ENCODE measurements around the gene GDI2. TPM values are rescaled to one million over a fixed set of nuclear protein-coding genes. Genes with fewer than 3 reads are reported as not detected.

GDI2 gene
- total and polyA plus RNA-seq, 11 donors = 20.0 to 167 (median 117) TPM

- Histone ChIP-seq H3K27me3 (no peaks in the 10 kb centered on the region), H3K4me3 (no peak overlapping the region), H3K4me1 (peaks cover 0 to 14% (median 6%) of the 10 kb centered on the region in 12 donors), H3K27ac (no peak overlapping the region), H3K9me3 (no peaks in the 10 kb centered on the region), H3K36me3 (no peaks in the 10 kb centered on the region)
- TF ChIP-seq CTCF (IDR thresholded peaks at IDR 0.05) (no peak), POLR2A (IDR thresholded peaks at IDR 0.05) (no peak)
- intact Hi-C loops (cut with DNase I) = loop anchor here in 3 of 10 donors (10.0 kb wide), 2 partner anchors 57 to 133 kb away; partner anchors contain the start of gene TASOR2 (in 2 of the 3)
- ATAC-seq = no peak
- 89 to 93% (median 92%) methylated on average over 4 of the region's 4 CpGs for WGBS, 4 donors
- no peak for DNase-seq
These were observed 4.3 kb upstream of the GDI2 start for GRCh38 chr10:5817322-5818047.

- Histone ChIP-seq H3K36me3 (no peaks in the 10 kb centered on the region), H3K9me3 (no peaks in the 10 kb centered on the region), H3K4me3 (no peak overlapping the region), H3K27me3 (no peaks in the 10 kb centered on the region), H3K4me1 (peaks cover 0 to 25% (median 15%) of the 10 kb centered on the region in 12 donors), H3K27ac (no peak overlapping the region)
- DNase-seq (no peak), ATAC-seq (no peak)
- TF ChIP-seq POLR2A (IDR thresholded peaks at IDR 0.05) (no peak), CTCF (IDR thresholded peaks at IDR 0.05) (no peak)
- intact Hi-C loops (cut with DNase I) = loop anchor here in 3 of 10 donors (10.0 kb wide), 2 partner anchors 59 to 131 kb away; partner anchors contain the start of gene TASOR2 (in 2 of the 3)
These were observed 2.9 kb upstream of the GDI2 start for GRCh38 chr10:5816170-5816569.

- intact Hi-C loops (cut with DNase I) = loop anchor here in 8 of 10 donors (1.0 to 10.0 kb wide), 7 partner anchors 58 to 130 kb away; partner anchors contain the start of genes FBH1 (in 3 of the 8), ANKRD16 (in 2 of the 8) and TASOR2 (in 2 of the 8)
- peak overlapping the region; percentile 47 to 99 (median 94) for H3K4me3 ChIP-seq
- no peak for TF ChIP-seq POLR2A (IDR thresholded peaks at IDR 0.05)
- TF ChIP-seq CTCF (IDR thresholded peaks at IDR 0.05) = no peak
- DNase-seq (no peak), ATAC-seq (no peak)
- H3K27ac ChIP-seq = peak overlapping the region; percentile 91 to 100 (median 97)
- no peaks in the 10 kb centered on the region for H3K9me3 ChIP-seq
- H3K27me3 ChIP-seq = no peaks in the 10 kb centered on the region
- 21 to 26% (median 25%) methylated on average over 12 of the region's 12 CpGs for WGBS, 4 donors
- H3K36me3 ChIP-seq = no peaks in the 10 kb centered on the region
- peaks cover 0 to 42% (median 32%) of the 10 kb centered on the region in 12 donors for H3K4me1 ChIP-seq
These were observed 1.2 kb upstream of the GDI2 start for GRCh38 chr10:5814110-5815107.
